SK-MEL-5 (cell line): ENCODE data around the gene YAP1. TPM values are rescaled to one million over a fixed set of nuclear protein-coding genes. Genes with fewer than 3 reads are reported as not detected.

Experiments used
- DNase-seq: peaks from one replicate; pipeline ENCODE4 v3.0.0-alpha.2; 2016; ENCODE audit warnings: low read depth, low spot score
- in situ Hi-C: cut with HindIII; loops from 2 replicates; pipeline ENCODE4 v1.10.0; 2016; ENCODE audit warnings: low sequenced_read_pairs, high pct_unique_total_duplicates, low pct_unique_long_range_greater_than_20kb
- total RNA-seq: library from RNA; depleted of rRNA; stranded (reverse); fragments of >200 nt; shearing (Covaris generic); gene quantifications from 2 replicates; pipeline ENCODE4 v1.2.3, GENCODE V29; 2014

The YAP1 gene
- total RNA-seq, 1 experiment from 2014 or later: 28.4 TPM

DNA sequence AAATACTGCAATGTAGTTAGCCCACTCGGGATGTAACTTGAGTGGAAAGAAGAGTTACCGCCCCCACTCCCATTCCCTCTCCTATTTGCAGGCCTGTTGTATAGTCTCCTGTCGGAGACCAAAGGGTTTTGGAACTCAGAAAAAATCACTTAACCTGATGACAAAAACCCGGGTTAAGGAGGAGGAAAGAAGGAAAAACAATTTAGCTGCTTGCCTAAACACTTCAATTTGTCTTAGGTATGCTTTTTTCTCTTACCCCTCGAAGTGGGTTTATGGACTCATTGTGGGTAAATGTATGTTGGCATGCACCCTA, 2.2 kb downstream of the YAP1 start:
- in situ Hi-C loops: no loop called here
- DNase-seq: no peak

DNA sequence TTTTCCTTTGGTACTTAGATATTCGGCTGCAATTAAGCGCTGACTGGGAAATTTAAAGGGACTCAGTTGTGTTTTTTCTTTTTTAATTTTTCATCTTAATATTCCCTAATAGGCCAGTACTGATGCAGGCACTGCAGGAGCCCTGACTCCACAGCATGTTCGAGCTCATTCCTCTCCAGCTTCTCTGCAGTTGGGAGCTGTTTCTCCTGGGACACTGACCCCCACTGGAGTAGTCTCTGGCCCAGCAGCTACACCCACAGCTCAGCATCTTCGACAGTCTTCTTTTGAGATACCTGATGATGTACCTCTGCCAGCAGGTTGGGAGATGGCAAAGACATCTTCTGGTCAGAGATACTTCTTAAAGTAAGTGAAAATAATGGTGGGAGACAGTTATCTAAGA, 3.8 kb downstream of the YAP1 start:
- in situ Hi-C loops: no loop called here
- DNase-seq: no peak

DNA sequence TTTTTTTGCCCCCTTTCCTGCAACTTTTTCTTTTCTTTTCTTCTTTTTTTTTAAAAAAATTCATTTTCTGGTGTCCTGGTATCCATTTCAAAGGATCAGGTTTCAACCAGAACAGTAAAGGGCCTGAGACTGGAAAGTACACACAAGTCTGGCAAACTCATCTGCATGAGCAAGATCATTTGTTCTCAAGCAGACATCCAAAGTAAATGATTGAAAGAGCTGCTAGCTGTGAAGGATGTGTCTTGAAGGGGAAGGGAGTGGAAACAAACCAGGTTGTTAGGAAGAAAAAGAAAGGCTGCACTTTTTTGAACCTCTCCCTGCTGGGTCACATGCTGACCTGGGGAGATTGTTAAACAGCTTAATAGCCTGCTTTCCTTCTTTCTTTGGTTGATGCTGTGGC, 5.3 kb downstream of the YAP1 start:
- DNase-seq: no peak
- in situ Hi-C loops: no loop called here

DNA sequence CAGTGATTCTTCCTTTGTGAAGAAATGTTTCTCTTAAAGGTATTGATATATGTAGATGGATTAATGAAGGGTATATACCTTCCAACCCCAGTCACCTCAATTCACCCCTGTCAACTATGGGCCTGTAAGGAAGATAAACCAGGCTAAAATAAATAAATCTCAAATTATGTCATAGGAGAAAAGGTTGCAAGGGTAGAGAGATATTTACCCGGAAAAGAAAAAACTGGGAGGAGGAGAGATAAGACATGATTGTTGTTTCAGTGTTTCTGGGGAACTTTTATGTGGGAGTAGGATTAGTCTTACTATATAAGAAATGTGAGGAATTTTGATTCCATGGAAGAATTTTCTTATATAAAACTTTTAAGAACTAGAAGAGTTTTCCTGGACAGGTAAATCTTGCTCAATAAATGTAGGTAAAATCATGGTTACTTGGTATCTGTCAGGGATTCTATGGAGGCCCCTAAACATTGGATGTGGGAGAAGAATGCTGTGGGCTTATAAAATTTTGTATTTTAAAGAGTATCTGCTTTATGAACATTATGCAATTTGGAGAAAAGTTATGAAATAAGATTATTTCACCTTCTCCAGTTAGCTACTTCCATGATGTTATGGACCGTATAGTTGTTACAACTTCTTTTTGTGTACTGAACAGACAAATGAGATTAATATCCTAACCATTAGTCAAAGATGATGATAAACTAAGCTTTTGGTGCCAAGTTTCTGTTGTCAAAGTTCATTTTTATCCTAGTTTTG, 6.4 kb downstream of the YAP1 start:
- in situ Hi-C loops: no loop called here
- DNase-seq: no peak

DNA sequence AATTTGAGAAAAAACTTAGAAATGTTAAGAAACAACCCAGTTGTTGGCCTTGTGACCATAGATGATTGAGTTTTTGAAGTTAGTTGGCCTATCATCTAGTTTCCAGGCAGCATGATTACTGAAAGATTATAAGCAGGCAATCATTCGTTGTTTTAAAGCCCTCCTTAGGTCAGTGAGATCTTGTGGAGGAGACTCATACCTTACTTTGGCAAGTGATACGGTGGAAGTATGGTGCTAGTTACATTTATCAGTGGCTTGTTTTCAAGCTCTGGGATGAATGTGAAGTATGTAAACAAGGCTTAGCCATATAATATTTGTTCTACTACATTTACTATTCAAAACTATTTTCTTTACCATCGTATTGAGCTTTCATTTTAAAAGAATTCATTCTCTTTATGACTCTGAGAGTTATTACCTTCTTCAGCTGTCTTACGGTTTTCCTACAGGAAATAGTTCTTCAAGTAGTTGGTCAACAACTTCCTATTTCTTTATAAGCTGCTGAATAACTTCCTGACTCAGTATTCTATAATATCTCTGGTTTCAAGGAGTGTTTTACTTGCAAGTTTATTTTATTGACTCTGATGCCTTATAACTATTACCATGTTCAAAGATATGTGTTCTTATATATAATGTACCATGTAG, 7.3 kb downstream of the YAP1 start:
- no peak for DNase-seq
- in situ Hi-C loops: no loop called here

DNA sequence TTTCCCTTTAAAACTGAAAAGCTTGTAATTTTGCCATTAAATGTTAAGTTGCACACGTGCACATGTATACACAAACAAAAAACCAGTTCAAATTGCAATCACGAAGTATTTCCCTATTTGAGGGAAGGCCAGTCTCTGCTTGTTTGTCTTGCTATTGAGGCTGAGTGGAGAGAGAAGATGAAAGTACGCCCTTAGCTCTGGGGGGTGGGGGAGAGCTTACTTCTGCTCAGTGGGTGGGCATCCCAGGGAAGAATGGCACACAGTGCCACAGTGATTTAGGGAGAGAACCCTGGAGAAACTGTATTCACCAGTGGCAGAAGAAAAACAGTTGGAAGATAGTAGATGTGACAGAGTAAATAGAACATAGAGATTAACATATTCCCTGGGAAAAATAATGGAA, 8.7 kb downstream of the YAP1 start:
- in situ Hi-C loops: no loop called here
- DNase-seq: no peak

DNA sequence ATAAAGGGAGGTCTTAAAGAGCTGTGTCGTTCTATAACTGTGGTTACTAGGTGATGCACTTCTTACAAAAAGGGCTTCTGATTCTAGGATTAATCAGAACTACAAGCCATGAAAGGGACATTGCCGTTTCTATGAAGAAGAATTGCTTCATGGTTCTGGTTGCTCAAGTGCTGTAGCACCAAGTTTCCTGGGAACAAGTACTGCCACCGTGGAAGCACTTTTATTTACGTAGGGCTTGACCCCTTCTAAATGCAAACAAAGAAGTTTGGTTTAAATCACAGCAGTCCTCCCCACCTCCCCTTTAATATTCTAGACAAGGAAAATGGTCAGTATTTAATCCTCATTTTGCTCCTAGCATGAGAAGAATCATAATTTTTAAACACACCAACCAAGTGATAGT, 9.8 kb downstream of the YAP1 start:
- DNase-seq: no peak
- in situ Hi-C loops: no loop called here

DNA sequence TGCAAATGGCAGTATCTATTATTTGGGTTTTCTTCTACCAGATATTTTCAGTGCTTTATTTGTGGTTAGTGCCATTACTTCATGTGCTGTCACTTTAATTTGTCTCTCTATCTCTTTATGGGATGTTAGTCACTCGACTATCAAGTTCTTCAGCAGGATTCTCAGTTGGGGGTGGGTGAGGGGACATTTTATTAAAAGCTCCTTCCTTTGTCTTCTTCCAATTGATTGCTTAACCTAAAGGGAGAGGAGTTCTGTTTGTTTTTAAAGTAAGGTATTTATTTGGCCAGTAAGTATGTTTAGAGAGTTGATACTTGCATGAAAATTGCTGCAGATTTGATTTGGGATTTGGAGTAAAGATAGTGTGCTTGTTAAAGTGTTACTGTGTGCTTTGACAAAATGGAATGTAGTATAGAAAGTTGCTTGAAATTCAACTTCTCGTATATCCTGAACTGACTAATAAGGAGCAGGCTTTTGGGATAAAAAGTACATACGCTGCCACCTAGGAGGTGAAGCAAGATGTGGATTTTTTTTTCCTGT, 10.3 kb downstream of the YAP1 start:
- in situ Hi-C loops: no loop called here
- DNase-seq: no peak

DNA sequence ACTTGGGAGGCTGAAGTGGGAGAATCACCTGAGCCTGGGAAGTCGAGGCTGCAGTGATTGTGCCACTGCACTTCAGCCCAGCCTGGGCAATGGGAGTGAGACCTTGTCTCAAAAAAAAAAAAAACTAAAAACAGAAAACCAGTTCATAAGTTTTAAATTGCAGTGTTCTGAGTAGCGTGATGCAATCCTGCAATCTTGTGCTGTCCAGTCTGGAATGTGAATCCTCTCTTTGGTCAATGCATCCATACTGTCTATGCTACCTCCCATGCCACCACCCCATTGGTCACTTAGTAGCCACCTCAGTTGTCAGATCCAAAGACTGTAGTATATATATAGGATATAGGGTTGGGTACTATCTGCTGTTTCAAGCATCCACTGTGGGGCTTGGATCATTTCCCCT, 11.1 kb downstream of the YAP1 start:
- in situ Hi-C loops: no loop called here
- DNase-seq: no peak

DNA sequence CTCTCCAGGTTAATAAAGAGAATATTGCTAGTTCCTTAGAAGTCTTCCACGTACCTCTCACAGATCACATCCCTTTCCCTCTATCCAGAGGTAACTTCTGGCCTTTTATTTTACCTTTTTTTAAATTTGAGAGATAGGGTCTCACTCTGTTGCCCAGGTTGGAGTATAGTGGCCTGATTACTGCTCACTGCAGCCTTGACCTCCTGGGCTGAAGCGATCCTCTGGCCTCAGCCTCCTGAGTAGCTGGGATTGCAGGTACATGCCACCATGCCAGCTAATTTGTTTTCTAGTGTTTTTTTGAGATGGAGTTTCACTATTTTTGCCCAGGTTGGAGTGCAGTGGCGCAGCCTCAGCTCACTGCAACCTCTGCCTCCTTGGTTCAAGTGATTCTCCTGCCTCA, 24.4 kb downstream of the YAP1 start:
- in situ Hi-C loops: no loop called here

DNA sequence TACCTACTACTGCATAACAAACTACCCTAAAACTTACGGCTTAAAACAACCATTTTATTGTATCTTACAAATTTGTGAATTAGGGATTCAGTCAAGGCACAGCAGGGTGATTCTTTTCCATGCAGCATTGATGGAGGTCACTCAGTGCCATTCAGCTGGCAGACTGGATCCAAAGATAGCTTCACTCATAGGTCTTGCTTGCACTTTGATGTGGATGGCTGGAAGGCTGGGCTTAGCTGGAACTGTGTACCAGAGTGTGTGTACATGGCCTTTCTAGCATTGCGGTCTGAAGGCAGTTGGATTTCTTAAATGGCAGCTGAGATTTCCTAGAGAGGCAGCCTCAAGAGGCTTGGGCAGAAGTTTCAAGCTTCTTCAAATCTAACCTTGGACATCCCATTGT, 25.0 kb downstream of the YAP1 start:
- in situ Hi-C loops: no loop called here
- DNase-seq: no peak

More for the DNA sequence above, 24.4 kb downstream of the YAP1 start:
- no peak for DNase-seq

DNA sequence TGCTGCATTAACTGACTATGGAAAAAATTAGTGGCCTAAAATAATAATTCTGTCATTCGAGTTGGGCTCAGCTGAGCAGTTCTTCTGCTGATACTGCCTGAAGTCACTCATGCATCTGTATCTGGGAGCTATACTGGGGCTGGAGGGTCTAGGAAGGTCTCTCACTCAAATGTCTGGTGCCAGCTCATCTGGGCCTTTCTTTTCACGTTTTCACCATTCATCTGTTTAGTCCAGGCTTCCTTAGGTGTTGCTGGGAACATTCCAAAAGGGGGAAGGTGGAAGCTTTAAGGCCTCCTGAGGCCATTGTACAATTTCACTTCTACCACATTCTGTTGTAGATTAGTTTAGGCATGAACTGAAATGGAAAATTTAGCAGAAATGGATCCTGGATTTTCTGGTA, 28.0 kb downstream of the YAP1 start:
- DNase-seq: no peak
- in situ Hi-C loops: no loop called here

DNA sequence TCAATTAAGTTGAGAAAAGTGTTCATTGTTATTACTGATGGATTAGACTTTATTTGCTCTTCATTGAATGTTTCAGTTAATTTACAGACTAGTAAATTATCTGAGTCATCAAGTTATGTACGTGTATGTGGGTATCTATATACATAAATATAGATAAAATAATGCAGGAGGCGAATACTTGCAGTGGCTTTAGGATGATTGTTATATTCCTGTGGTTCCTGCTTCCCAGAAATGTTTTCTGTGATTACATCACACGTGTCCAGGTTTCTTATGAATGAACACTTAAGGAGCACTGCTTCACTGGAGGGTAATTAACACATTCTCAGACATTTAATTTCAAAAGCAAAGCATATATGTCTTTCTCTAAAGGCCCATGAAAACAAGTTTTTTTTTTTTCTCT, 28.4 kb downstream of the YAP1 start:
- in situ Hi-C loops: no loop called here
- no peak for DNase-seq

DNA sequence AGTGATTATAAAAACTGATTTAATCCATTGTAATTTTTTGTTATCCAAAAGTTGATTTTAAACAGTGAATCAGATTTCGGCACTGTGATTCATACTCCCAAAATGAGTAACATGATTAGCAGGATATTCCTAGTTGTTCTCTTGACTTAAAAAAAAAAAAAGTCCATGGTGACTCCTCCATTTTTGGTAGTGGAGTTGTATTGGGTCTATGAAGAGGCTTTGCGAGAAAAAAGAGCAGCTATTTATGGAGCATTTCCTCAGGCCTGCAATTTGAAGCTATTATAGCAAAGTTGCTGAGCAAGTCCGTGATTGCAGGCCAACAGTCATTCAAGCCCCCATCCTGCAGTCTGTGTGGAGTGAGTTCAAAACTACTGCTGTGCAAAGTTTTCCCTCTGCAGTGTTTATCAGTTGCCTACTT, 28.8 kb downstream of the YAP1 start:
- in situ Hi-C loops: no loop called here
- peak; percentile 15 for DNase-seq

DNA sequence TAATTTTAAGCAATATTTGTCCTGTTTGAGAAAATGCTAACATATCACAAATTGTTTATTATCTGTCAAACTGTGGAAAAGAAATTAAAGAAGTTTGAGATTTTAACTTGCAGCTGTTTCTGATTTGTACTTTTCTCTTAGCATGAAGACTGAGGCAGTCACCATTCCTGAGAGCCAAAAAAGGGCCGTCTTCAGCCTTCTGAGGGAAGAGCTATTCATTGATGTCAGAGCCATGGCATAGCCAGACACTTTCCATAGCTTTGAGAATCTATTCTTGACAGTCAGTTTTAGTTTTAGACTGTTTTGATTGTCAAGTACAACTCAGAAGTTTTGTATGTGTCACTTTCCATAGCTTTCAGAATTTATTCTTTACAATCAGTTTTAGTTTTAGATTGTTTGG, 32.1 kb downstream of the YAP1 start:
- in situ Hi-C loops: no loop called here
- DNase-seq: no peak

DNA sequence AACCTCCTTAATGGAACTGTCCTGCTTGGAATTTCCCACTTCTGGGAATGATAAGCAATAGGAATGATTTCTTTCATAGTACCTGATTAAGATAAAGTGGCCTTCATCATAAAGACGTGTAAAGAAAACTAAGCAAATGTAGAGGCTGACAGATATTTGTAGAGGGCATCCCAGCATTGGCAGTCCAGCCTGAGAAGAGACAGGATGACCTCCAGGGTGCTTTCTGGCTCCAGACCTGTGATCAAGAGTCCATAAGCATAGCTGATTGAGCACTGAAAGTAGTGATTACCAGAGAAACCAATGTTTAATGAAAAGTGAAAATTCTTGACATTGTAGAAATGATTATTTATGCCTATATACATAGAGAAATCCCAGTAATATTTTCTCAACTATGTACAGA, 33.6 kb downstream of the YAP1 start:
- in situ Hi-C loops: no loop called here
- no peak for DNase-seq

DNA sequence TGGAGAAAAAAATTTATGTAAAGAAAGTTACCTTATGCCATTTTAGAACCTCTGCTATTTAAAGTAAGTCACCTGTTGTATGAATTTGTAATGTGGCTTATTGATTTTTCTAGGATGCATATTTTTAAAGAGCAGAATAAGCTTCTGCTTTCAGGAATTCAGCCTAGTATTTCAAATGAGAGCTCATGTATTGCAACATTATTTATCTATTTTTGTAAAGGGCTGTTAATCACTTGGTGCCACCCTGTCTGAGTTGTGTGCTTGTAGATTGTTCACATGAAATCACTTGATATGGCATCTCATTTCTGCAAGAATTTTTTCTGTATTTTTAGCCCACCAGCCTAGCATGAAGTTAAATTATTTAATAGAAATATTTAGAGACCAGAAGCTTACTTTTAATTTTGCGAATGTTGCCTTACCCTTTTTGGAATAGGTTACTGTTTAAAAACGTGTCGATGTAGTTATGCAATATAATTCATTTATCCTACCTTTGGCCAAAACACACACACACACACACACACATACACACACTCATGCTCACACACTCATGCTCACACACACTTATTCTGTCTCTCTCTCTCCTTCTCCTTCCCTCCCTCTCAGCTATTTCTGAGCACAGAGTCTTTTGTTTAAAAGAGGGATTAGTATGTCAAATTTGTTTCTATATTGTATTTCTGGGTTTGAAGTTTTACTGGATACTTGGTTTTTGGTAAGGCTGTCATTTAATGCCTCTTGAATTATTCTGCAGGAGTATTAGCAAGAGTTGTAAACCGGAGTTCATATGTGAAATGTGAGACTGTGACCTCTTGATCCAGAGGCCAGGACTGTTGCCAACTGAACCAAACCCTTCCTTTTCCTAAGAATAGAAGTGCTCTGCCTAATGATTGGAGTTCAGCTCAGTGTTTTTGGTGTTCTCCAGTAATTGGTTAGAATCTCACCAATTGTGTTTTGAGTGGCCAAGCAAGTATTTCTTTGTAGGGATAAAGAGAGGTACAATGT, 34.4 kb downstream of the YAP1 start:
- DNase-seq: no peak

DNA sequence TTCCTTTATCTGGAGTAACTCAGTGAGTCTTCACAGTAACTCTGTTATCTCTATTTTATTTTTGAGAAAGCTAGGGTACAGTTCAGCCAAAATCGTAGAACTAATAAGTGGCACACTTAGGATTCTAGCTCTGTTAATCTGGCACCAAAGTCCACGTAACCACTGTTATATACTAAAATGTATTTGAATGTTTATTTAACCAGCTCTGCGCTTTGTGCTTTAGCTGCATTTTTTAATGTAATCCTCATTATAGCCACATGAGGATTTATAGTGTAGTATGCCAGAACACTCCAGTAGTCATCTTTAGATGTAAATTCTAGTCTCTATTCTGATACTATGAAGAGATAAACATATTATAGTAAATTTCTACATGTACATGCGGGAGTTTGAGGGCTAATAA, 36.8 kb downstream of the YAP1 start:
- DNase-seq: no peak
- in situ Hi-C loops: no loop called here

More for the DNA sequence above, 34.4 kb downstream of the YAP1 start:
- in situ Hi-C loops: no loop called here
